Measurements from ENCODE around the gene TESK1. TPM values are rescaled to one million over a fixed set of nuclear protein-coding genes. Genes with fewer than 3 reads are reported as not detected.

Gene TESK1
- total and polyA plus RNA-seq, 2 of the 8 experiments (the other 6 are each of a cell fraction or from before 2014, with no cell fraction given): 13.5 to 13.9 TPM

DNA sequence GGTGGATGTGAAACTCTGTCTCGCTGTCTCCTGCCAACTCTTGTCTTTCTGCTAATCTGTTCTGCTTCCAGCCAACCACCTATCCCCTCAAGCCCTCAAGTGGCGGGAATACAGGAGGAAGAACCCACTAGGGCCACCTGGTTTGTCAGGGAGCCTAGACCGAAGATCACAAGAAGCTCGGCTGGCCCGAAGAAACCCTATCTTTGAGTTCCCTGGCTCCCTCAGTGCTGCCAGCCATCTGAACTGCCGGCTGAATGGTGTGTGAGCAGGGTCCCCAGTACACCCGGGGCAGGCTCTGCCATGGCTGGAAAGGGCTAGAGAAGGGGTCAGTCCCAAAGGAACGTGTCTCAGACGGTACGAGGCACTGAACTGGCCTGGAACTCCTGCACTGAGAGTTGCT, 49.2 kb upstream of the TESK1 start (continued):
- TF ChIP-seq, protein P1, sequence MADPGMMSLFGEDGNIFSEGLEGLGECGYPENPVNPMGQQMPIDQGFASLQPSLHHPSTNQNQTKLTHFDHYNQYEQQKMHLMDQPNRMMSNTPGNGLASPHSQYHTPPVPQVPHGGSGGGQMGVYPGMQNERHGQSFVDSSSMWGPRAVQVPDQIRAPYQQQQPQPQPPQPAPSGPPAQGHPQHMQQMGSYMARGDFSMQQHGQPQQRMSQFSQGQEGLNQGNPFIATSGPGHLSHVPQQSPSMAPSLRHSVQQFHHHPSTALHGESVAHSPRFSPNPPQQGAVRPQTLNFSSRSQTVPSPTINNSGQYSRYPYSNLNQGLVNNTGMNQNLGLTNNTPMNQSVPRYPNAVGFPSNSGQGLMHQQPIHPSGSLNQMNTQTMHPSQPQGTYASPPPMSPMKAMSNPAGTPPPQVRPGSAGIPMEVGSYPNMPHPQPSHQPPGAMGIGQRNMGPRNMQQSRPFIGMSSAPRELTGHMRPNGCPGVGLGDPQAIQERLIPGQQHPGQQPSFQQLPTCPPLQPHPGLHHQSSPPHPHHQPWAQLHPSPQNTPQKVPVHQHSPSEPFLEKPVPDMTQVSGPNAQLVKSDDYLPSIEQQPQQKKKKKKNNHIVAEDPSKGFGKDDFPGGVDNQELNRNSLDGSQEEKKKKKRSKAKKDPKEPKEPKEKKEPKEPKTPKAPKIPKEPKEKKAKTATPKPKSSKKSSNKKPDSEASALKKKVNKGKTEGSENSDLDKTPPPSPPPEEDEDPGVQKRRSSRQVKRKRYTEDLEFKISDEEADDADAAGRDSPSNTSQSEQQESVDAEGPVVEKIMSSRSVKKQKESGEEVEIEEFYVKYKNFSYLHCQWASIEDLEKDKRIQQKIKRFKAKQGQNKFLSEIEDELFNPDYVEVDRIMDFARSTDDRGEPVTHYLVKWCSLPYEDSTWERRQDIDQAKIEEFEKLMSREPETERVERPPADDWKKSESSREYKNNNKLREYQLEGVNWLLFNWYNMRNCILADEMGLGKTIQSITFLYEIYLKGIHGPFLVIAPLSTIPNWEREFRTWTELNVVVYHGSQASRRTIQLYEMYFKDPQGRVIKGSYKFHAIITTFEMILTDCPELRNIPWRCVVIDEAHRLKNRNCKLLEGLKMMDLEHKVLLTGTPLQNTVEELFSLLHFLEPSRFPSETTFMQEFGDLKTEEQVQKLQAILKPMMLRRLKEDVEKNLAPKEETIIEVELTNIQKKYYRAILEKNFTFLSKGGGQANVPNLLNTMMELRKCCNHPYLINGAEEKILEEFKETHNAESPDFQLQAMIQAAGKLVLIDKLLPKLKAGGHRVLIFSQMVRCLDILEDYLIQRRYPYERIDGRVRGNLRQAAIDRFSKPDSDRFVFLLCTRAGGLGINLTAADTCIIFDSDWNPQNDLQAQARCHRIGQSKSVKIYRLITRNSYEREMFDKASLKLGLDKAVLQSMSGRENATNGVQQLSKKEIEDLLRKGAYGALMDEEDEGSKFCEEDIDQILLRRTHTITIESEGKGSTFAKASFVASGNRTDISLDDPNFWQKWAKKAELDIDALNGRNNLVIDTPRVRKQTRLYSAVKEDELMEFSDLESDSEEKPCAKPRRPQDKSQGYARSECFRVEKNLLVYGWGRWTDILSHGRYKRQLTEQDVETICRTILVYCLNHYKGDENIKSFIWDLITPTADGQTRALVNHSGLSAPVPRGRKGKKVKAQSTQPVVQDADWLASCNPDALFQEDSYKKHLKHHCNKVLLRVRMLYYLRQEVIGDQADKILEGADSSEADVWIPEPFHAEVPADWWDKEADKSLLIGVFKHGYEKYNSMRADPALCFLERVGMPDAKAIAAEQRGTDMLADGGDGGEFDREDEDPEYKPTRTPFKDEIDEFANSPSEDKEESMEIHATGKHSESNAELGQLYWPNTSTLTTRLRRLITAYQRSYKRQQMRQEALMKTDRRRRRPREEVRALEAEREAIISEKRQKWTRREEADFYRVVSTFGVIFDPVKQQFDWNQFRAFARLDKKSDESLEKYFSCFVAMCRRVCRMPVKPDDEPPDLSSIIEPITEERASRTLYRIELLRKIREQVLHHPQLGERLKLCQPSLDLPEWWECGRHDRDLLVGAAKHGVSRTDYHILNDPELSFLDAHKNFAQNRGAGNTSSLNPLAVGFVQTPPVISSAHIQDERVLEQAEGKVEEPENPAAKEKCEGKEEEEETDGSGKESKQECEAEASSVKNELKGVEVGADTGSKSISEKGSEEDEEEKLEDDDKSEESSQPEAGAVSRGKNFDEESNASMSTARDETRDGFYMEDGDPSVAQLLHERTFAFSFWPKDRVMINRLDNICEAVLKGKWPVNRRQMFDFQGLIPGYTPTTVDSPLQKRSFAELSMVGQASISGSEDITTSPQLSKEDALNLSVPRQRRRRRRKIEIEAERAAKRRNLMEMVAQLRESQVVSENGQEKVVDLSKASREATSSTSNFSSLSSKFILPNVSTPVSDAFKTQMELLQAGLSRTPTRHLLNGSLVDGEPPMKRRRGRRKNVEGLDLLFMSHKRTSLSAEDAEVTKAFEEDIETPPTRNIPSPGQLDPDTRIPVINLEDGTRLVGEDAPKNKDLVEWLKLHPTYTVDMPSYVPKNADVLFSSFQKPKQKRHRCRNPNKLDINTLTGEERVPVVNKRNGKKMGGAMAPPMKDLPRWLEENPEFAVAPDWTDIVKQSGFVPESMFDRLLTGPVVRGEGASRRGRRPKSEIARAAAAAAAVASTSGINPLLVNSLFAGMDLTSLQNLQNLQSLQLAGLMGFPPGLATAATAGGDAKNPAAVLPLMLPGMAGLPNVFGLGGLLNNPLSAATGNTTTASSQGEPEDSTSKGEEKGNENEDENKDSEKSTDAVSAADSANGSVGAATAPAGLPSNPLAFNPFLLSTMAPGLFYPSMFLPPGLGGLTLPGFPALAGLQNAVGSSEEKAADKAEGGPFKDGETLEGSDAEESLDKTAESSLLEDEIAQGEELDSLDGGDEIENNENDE (IDR thresholded peaks at IDR 0.05; ENCODE audit: insufficient replicate concordance, low read length): no peak
- TF ChIP-seq JUND (IDR thresholded peaks at IDR 0.05; ENCODE audit: low read length): no peak
- TF ChIP-seq GTF2F1 (IDR thresholded peaks at IDR 0.05; ENCODE audit: borderline replicate concordance, low read depth, low read length): no peak
- no peak for TF ChIP-seq POLR2AphosphoS5 (IDR thresholded peaks at IDR 0.05; ENCODE audit: low read depth, low read length)
- no peak for TF ChIP-seq CTBP2 (IDR thresholded peaks at IDR 0.05; ENCODE audit: borderline replicate concordance, insufficient read depth, insufficient read length, low read length)
- no peak for TF ChIP-seq KDM1A (IDR thresholded peaks at IDR 0.05; ENCODE audit: borderline replicate concordance, low read length)
- TF ChIP-seq RXRA (IDR thresholded peaks at IDR 0.05; ENCODE audit: insufficient read depth, low read depth, low read length): no peak
